NB4 (cell line): Measurements from ENCODE around the gene ZNF546.

Experiments used
- CTCF ChIP-seq: IDR thresholded peaks from one replicate; pipeline ENCODE4 v1.5.1; 2012; ENCODE audit warnings: low read depth, low read length
- POLR2A ChIP-seq: IDR thresholded peaks from 2 replicates; pipeline ENCODE4 v1.6.1; 2011; ENCODE audit warnings: mild to moderate bottlenecking; ENCODE audit not compliant: insufficient read length; ENCODE audit errors: extremely low read depth

- TF ChIP-seq CTCF (no peak), POLR2A (no peak)
Measured at GRCh38 chr19:39969266-39969665, 27.6 kb upstream of the ZNF546 start.
